ENCODE results near the gene FGF14. TPM values are rescaled to one million over a fixed set of nuclear protein-coding genes. Genes with fewer than 3 reads are reported as not detected.

Gene FGF14
- total and polyA plus RNA-seq, 8 donors, result 0.42 to 2.4 (median 1.1) TPM

- no peak for TF ChIP-seq CTCF (IDR thresholded peaks at IDR 0.05)
- ATAC-seq (no peak), DNase-seq (no peak), FAIRE-seq (no peak)
- Histone ChIP-seq H3K4me3 (no peak overlapping the region), H3K27me3 (no peaks in the 10 kb centered on the region), H3K4me1 (no peaks in the 10 kb centered on the region), H3K36me3 (no peaks in the 10 kb centered on the region), H3K27ac (no peak overlapping the region), H3K9me3 (no peaks in the 10 kb centered on the region)
- intact Hi-C loops (cut with DNase I), result no loop called here
- WGBS, 2 donors, result 38 to 48% methylated on average over 4 of the region's 4 CpGs
Observed at GRCh38 chr13:102195566-102196462, 206.0 kb downstream of the FGF14 start.

GRCh38 chr13:102192858-102193257 lies 209.0 kb downstream of the FGF14 start:
- WGBS, 2 donors, result 85 to 86% methylated on average over 2 of the region's 2 CpGs
- no peaks in the 10 kb centered on the region for H3K4me1 ChIP-seq
- no peak overlapping the region for H3K27ac ChIP-seq
- H3K9me3 ChIP-seq, result no peaks in the 10 kb centered on the region
- ATAC-seq (no peak), DNase-seq (no peak), FAIRE-seq (no peak)
- intact Hi-C loops (cut with DNase I), result no loop called here
- no peaks in the 10 kb centered on the region for H3K27me3 ChIP-seq
- no peaks in the 10 kb centered on the region for H3K36me3 ChIP-seq
- TF ChIP-seq CTCF (IDR thresholded peaks at IDR 0.05), result no peak
- no peak overlapping the region for H3K4me3 ChIP-seq

GRCh38 chr13:102191951-102192502 lies 209.8 kb downstream of the FGF14 start:
- ATAC-seq (peak in 2 of 4 donors; percentile 52 to 57), DNase-seq (no peak), FAIRE-seq (no peak)
- TF ChIP-seq CTCF (IDR thresholded peaks at IDR 0.05), result no peak
- H3K27me3 ChIP-seq, result no peaks in the 10 kb centered on the region
- H3K4me1 ChIP-seq, result no peaks in the 10 kb centered on the region
- H3K27ac ChIP-seq, result no peak overlapping the region
- no peak overlapping the region for H3K4me3 ChIP-seq
- 10 to 20% methylated on average over 1 of the region's 1 CpG for WGBS, 2 donors
- H3K36me3 ChIP-seq, result no peaks in the 10 kb centered on the region
- H3K9me3 ChIP-seq, result no peaks in the 10 kb centered on the region
- intact Hi-C loops (cut with DNase I), result no loop called here

GRCh38 chr13:102190930-102191329 lies 210.9 kb downstream of the FGF14 start:
- intact Hi-C loops (cut with DNase I), result no loop called here
- H3K4me3 ChIP-seq, result no peak overlapping the region
- H3K9me3 ChIP-seq, result no peaks in the 10 kb centered on the region
- H3K27me3 ChIP-seq, result no peaks in the 10 kb centered on the region
- H3K4me1 ChIP-seq, result no peaks in the 10 kb centered on the region
- TF ChIP-seq CTCF (IDR thresholded peaks at IDR 0.05), result no peak
- WGBS, 2 donors, result 49 to 53% methylated on average over 2 of the region's 2 CpGs
- H3K36me3 ChIP-seq, result no peaks in the 10 kb centered on the region
- no peak for DNase-seq
- ATAC-seq, result no peak
- H3K27ac ChIP-seq, result no peak overlapping the region
- no peak for FAIRE-seq

- Histone ChIP-seq H3K27ac (no peak overlapping the region), H3K4me1 (peaks cover 0 to 8% (median 0%) of the 10 kb centered on the region in 3 donors), H3K4me3 (no peak overlapping the region), H3K9me3 (no peaks in the 10 kb centered on the region), H3K27me3 (no peaks in the 10 kb centered on the region), H3K36me3 (no peaks in the 10 kb centered on the region)
- WGBS, 2 donors, result 56 to 67% methylated on average over 4 of the region's 4 CpGs
- intact Hi-C loops (cut with DNase I), result no loop called here
- FAIRE-seq (no peak), ATAC-seq (no peak), DNase-seq (no peak)
- no peak for TF ChIP-seq CTCF (IDR thresholded peaks at IDR 0.05)
Observed at GRCh38 chr13:102187313-102187712, 214.5 kb downstream of the FGF14 start.
